ENCODE data around the gene CXCL3.

CXCL3 gene

DNA sequence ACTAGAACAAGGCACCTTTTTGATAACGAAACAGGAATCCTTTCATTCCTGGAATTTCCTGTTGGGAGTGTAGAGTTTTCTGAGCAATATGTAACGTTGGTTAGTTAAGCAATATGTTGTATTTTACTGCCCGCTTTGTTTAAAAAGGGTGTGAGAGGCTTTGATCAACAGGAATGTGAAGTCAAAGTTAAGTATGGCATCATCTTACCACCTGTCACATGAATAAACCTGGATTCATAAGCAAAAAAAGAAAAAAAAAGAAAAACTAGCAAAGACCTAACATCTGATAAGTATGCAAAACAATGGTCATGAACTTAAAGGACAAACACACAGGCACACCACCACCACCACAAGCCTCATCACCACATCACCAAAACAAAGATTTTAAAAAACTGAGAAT, 33.0 kb downstream of the CXCL3 start:
- DNase-seq (ENCODE audit: low read depth) = no peak
- no peak for TF ChIP-seq CTCF (conservative IDR thresholded peaks at IDR 0.05; ENCODE audit: low read depth, low read length)
- H3K4me3 ChIP-seq (ENCODE audit: low read depth, low read length) = no peak overlapping the region

GRCh38 chr4:74004668-74005067, 33.8 kb downstream of the CXCL3 start:
- DNase-seq (ENCODE audit: low read depth) = no peak
- H3K4me3 ChIP-seq (ENCODE audit: low read depth, low read length) = no peak overlapping the region
- TF ChIP-seq CTCF (conservative IDR thresholded peaks at IDR 0.05; ENCODE audit: low read depth, low read length) = no peak

- no peak overlapping the region for H3K4me3 ChIP-seq (ENCODE audit: low read depth, low read length)
- TF ChIP-seq CTCF (conservative IDR thresholded peaks at IDR 0.05; ENCODE audit: low read depth, low read length) = no peak
- DNase-seq (ENCODE audit: low read depth) = no peak
These were observed 38.2 kb downstream of the CXCL3 start for GRCh38 chr4:74000301-74000700.

- peak within 1 kb of the TSS; percentile 63 for H3K4me3 ChIP-seq (ENCODE audit: low read depth, low read length)
- peak; percentile 75 for DNase-seq (ENCODE audit: low read depth)
- TF ChIP-seq CTCF (conservative IDR thresholded peaks at IDR 0.05; ENCODE audit: low read depth, low read length) = peak; percentile 50
These were observed 40.2 kb downstream of the CXCL3 start, which contains the start of gene CXCL5 for GRCh38 chr4:73998040-73999011. Gene CXCL5, minus strand, starts transcription at chr4:73998677. Its CDS starts 96 bp downstream, at chr4:73998581.

DNA sequence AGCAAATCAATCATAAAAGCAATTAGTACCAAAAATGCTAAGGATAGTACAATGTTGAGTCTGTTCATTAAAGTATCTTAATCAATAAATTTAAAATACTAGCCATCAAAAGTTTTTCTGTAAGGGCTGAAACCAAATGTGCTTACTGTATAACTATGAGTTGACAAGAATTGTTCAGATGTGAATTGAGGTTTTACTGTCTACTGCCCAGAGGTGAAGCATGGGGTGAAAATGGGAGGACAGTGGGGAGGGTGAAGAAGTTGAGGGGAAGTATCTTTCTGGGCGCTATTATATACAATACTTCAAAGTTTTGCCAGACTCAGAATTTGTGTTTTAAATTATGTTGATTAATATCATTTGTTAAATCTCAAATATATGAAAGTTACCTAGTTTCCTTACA, 46.4 kb downstream of the CXCL3 start:
- no peak overlapping the region for H3K4me3 ChIP-seq (ENCODE audit: low read depth, low read length)
- TF ChIP-seq CTCF (conservative IDR thresholded peaks at IDR 0.05; ENCODE audit: low read depth, low read length) = no peak
- no peak for DNase-seq (ENCODE audit: low read depth)

DNA sequence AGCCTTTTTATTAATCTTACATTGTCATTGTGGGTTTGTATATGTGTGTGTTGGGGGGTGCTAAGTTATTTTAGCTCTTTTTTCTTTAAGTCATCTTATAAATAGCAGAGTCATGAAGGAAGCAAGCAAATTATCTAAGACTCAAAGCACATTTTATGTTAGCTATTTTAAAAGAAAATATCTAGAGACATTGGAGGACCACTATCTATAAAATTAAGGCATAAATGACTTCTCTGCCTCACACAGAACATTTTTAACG, 46.8 kb downstream of the CXCL3 start:
- no peak for TF ChIP-seq CTCF (conservative IDR thresholded peaks at IDR 0.05; ENCODE audit: low read depth, low read length)
- H3K4me3 ChIP-seq (ENCODE audit: low read depth, low read length) = no peak overlapping the region
- no peak for DNase-seq (ENCODE audit: low read depth)
